ENCODE measurements around the gene MRTFB.

GRCh38 chr16:14024283-14024682, 46.8 kb upstream of the MRTFB start:
- TF ChIP-seq, protein P1, sequence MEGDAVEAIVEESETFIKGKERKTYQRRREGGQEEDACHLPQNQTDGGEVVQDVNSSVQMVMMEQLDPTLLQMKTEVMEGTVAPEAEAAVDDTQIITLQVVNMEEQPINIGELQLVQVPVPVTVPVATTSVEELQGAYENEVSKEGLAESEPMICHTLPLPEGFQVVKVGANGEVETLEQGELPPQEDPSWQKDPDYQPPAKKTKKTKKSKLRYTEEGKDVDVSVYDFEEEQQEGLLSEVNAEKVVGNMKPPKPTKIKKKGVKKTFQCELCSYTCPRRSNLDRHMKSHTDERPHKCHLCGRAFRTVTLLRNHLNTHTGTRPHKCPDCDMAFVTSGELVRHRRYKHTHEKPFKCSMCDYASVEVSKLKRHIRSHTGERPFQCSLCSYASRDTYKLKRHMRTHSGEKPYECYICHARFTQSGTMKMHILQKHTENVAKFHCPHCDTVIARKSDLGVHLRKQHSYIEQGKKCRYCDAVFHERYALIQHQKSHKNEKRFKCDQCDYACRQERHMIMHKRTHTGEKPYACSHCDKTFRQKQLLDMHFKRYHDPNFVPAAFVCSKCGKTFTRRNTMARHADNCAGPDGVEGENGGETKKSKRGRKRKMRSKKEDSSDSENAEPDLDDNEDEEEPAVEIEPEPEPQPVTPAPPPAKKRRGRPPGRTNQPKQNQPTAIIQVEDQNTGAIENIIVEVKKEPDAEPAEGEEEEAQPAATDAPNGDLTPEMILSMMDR (IDR thresholded peaks at IDR 0.05; ENCODE audit: low read depth, low read length): no peak
- TF ChIP-seq POLR2A (IDR thresholded peaks at IDR 0.05; ENCODE audit: extremely low read depth, insufficient read length): no peak

Measured in NB4 (cell line).